Thoracic aorta (tissue), 2 donors: ENCODE data around the gene HNRNPA3. TPM values are rescaled to one million over a fixed set of nuclear protein-coding genes. Genes with fewer than 3 reads are reported as not detected.
"Not testable (repeated sequence)": the region's sequence is repeated elsewhere in the genome, so short reads cannot be mapped to it uniquely, and the experiment has no call there.

Source experiments
- ATAC-seq: fragments of 150-250 bp; one replicate; pipeline ENCODE4 v1.8.0; 2017; ENCODE audit warnings: low read depth; ENCODE audit not compliant: insufficient number of reproducible peaks, low FRiP score
- DNase-seq: peaks from one replicate; pipeline ENCODE4 v3.0.0-alpha.2; 2020; ENCODE audit warnings: low spot score
- H3K27ac ChIP-seq, 2 donors: fragments of 200-600 bp; sonication (generic); 1 replicate in 1 of 2; 2 replicates in 1 of 2; pipeline ENCODE4 v1.5.1; 2016; ENCODE audit warnings: mild to moderate bottlenecking in 2 of 2, moderate library complexity in 2 of 2
- H3K27me3 ChIP-seq: fragments of 200-600 bp; sonication (generic); replicated peaks from 2 replicates; pipeline ENCODE4 v1.6.0; 2016; ENCODE audit warnings: mild to moderate bottlenecking; ENCODE audit not compliant: insufficient read depth
- H3K36me3 ChIP-seq: fragments of 200-600 bp; sonication (generic); one replicate; pipeline ENCODE4 v1.5.1; 2016
- H3K4me1 ChIP-seq, 2 donors: fragments of 200-600 bp; sonication (generic); 1 replicate in 1 of 2; 2 replicates in 1 of 2; pipeline versions ENCODE4 v1.5.1 to v1.6.0; 2016; ENCODE audit warnings: low read depth in 2 of 2, mild to moderate bottlenecking in 1 of 2; ENCODE audit not compliant: control insufficient read depth in 1 of 2
- H3K4me3 ChIP-seq: fragments of 200-600 bp; sonication (generic); 2 replicates; pipeline ENCODE4 v1.5.1; 2016; ENCODE audit warnings: mild to moderate bottlenecking
- H3K9me3 ChIP-seq: fragments of 200-600 bp; sonication (generic); 2 replicates; pipeline ENCODE4 v1.5.1; 2016
- CTCF ChIP-seq: fragments of 200-600 bp; sonication (generic); IDR thresholded peaks from one replicate; pipeline ENCODE4 v1.5.1; 2019; ENCODE audit warnings: antibody characterized with exemption
- total RNA-seq, 2 donors: library from RNA; depleted of rRNA; stranded (reverse); fragments of >200 nt; gene quantifications; one replicate each; pipeline versions ENCODE4 v1.1.0 to v1.2.3, GENCODE V29; 2016

HNRNPA3 gene
- total RNA-seq, 2 donors from 2014 or later = 60.1 to 98.4 TPM

- no peak for TF ChIP-seq CTCF
- ATAC-seq (no peak), DNase-seq (no peak)
- Histone ChIP-seq H3K4me1 (peaks cover 0 to 29% of the 10 kb centered on the region in 2 donors), H3K27me3 (no peaks in the 10 kb centered on the region), H3K9me3 (no peaks in the 10 kb centered on the region), H3K4me3 (no peak overlapping the region), H3K27ac (no peak overlapping the region), H3K36me3 (no peaks in the 10 kb centered on the region)
Observed at GRCh38 chr2:177174486-177174885, 38.1 kb upstream of the HNRNPA3 start.

- H3K9me3 ChIP-seq = no peaks in the 10 kb centered on the region
- H3K27me3 ChIP-seq = no peaks in the 10 kb centered on the region
- peaks cover 0 to 16% of the 10 kb centered on the region in 2 donors for H3K4me1 ChIP-seq
- no peak overlapping the region for H3K27ac ChIP-seq
- DNase-seq (no peak), ATAC-seq (no peak)
- TF ChIP-seq CTCF = no peak
- H3K36me3 ChIP-seq = no peaks in the 10 kb centered on the region
- no peak overlapping the region for H3K4me3 ChIP-seq
Observed at GRCh38 chr2:177175917-177176668, 36.5 kb upstream of the HNRNPA3 start.

- TF ChIP-seq CTCF = no peak
- DNase-seq (no peak), ATAC-seq (no peak)
- no peaks in the 10 kb centered on the region for H3K4me1 ChIP-seq
- no peaks in the 10 kb centered on the region for H3K27me3 ChIP-seq
- no peaks in the 10 kb centered on the region for H3K9me3 ChIP-seq
- no peaks in the 10 kb centered on the region for H3K36me3 ChIP-seq
- H3K4me3 ChIP-seq = no peak overlapping the region
- no peak overlapping the region for H3K27ac ChIP-seq
Observed at GRCh38 chr2:177178797-177179196, 33.8 kb upstream of the HNRNPA3 start.

GRCh38 chr2:177179227-177179626, 33.4 kb upstream of the HNRNPA3 start:
- Histone ChIP-seq H3K9me3 (no peaks in the 10 kb centered on the region), H3K27ac (no peak overlapping the region), H3K4me3 (no peak overlapping the region), H3K4me1 (no peaks in the 10 kb centered on the region), H3K36me3 (no peaks in the 10 kb centered on the region), H3K27me3 (no peaks in the 10 kb centered on the region)
- ATAC-seq (no peak), DNase-seq (no peak)
- TF ChIP-seq CTCF = no peak

- not testable (repeated sequence) for H3K27ac ChIP-seq, H3K36me3 ChIP-seq, DNase-seq, ATAC-seq, H3K4me3 ChIP-seq, H3K9me3 ChIP-seq, H3K27me3 ChIP-seq, H3K4me1 ChIP-seq
Observed at GRCh38 chr2:177179671-177180070, 32.9 kb upstream of the HNRNPA3 start.
